ENCODE measurements around the gene KCNF1.
"Not testable (repeated sequence)": the region's sequence is repeated elsewhere in the genome, so short reads cannot be mapped to it uniquely, and the experiment has no call there.

The KCNF1 gene

DNA sequence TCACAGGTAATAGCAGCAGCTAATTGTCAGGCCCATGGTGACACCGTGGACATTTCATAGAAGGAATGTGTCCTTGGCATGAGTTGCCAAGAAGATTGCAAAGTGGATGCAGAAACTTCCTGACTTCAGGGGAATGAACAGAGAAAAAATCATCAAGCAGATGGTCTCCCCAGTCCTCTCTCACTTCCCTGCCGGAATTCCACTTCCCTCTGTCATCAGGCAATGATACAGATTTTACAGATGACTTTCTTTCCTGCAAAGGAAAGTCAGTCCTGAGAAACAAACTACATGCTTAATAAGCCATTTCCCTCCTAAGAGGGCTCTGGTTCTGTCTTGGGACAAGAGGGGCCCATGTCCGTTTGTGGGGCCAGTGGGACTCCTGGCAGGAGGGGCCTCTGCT is 45.7 kb downstream of the KCNF1 start:
- H3K4me3 ChIP-seq (ENCODE audit: low read length), result no peak overlapping the region
- no peak for DNase-seq (ENCODE audit: low read depth)
- no peak for TF ChIP-seq CTCF (conservative IDR thresholded peaks at IDR 0.05; ENCODE audit: low read depth, low read length)

GRCh38 chr2:10958452-10958851 is 46.7 kb downstream of the KCNF1 start:
- H3K4me3 ChIP-seq (ENCODE audit: low read length); DNase-seq (ENCODE audit: low read depth): not testable (repeated sequence)

DNA sequence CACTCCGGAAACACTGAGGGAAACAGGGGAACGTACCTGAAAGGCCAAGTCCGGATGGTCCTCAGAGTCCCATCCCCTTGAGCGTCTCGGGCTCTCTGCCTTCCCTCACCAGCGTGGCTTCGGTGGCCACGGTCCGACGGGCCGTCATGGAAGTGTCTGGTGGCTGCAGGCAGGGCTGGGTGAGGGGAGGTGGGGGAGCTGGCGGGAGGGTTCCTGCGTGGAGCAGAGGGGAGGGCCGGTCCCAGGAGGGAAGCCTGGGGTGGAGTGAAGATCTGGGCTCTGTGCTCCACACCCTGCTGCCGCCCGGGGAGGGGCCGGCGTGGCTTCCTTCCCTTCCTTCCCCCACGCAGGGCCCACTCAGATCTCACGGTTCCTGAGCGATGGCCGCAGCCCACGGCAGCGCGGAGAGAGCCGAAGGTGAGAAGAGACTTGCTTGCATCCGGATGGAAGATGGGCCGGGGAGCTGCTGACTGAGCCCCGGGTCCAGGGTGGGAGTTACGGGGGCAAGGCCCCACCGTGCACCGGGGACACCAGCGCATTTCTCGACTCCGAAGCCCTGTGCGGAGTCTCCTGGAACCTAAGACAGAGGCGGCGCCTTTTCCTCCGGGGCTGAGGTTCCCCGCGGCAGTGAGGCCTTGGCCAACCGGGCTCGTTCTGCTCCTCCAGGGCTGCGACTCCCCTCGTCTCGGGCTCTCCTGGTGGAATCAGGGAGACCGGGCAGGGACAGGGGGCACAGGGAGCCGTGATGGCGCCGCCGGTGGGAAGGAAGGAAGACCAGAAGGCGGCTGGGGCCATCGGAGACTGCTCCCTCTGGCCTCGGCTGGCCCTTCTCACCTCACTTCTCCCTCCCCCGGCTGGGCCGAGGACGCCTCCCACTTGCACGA is 49.1 kb downstream of the KCNF1 start:
- no peak for TF ChIP-seq CTCF (conservative IDR thresholded peaks at IDR 0.05; ENCODE audit: low read depth, low read length)
- DNase-seq (ENCODE audit: low read depth), result no peak
- no peak overlapping the region for H3K4me3 ChIP-seq (ENCODE audit: low read length)

DNA sequence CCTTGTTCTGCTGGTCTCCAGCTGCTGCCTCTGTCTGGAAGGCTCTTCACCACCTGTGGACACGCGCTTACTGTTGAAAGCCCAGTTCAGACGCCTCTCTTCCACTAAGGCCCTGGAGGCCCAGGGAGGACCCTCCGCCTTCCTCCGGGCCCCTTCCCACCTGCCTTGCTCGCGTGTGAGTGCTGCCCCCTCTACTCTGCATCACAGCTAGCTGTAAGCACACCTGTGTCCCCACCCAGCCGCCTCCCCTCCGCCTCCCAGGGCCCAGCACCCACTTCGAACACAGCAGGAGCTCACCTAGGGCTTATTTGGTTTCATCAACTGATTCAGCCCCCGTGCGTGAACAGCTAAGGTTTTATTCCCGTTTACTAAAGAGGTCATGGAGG is 49.7 kb downstream of the KCNF1 start:
- H3K4me3 ChIP-seq (ENCODE audit: low read length), result no peak overlapping the region
- DNase-seq (ENCODE audit: low read depth), result no peak
- no peak for TF ChIP-seq CTCF (conservative IDR thresholded peaks at IDR 0.05; ENCODE audit: low read depth, low read length)

DNA sequence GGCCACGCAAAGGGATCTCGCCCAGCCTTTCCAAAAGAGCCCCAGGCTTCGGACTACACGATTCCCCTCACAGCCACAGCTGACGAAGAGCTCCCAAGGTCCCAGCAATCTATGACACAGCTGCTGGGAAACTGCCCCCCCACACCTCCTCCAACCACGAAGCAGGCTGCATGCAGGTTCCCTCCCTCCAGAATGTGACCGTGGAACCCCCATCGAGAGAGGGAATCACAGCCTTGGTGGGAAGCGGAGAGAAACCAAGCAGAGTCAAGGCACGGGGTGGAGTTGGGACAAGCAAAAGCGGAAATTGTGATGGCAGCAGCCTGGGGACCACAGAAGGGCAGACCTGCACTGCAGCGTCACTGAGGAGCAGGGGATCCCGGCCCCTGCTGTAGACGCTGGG is 50.3 kb downstream of the KCNF1 start:
- H3K4me3 ChIP-seq (ENCODE audit: low read length), result no peak overlapping the region
- TF ChIP-seq CTCF (conservative IDR thresholded peaks at IDR 0.05; ENCODE audit: low read depth, low read length), result no peak
- DNase-seq (ENCODE audit: low read depth), result no peak

DNA sequence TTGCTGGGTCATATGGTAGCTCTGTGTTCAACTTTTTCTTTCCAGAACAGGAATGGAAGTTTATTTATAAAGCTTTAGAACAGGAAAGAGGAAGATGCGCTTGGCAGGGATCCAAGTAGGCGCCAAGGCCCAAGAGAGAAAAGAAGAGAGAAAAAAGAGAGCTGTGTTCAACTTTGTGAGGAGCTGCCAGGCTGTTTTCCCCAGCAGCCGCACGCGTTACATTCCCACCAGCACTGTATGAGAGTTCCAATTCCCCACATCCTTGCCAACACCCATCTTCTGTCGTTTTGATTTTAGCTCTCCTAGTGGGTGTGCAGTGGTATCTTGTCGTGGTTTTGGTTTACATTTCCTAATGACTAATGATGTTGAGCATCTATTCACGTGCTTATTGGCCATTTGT is 51.4 kb downstream of the KCNF1 start:
- DNase-seq (ENCODE audit: low read depth), result no peak
- H3K4me3 ChIP-seq (ENCODE audit: low read length), result no peak overlapping the region
- no peak for TF ChIP-seq CTCF (conservative IDR thresholded peaks at IDR 0.05; ENCODE audit: low read depth, low read length)

Measured in retinal pigment epithelial cell (primary cell).